Fibroblast of upper back skin (primary cell): ENCODE measurements around the gene ZC3HAV1.
"Not testable (repeated sequence)": the region's sequence is repeated elsewhere in the genome, so short reads cannot be mapped to it uniquely, and the experiment has no call there.

Experiments
- DNase-seq: peaks from one replicate; pipeline ENCODE4 v3.0.0-alpha.2; 2013

Gene ZC3HAV1

GRCh38 chr7:139109188-139109982 is at the start of gene ZC3HAV1:
Gene ZC3HAV1 (minus strand): TSS chr7:139109720. CDS start chr7:139109331, 389 bp downstream.
- DNase-seq, result peak; percentile 82

- peak; percentile 55 for DNase-seq
Observed at GRCh38 chr7:139153832-139154231, 44.3 kb upstream of the ZC3HAV1 start.

GRCh38 chr7:139152149-139152548 is 42.6 kb upstream of the ZC3HAV1 start:
- no peak for DNase-seq

GRCh38 chr7:139139150-139139549 is 29.6 kb upstream of the ZC3HAV1 start:
- no peak for DNase-seq

GRCh38 chr7:139133335-139134139 is 24.0 kb upstream of the ZC3HAV1 start:
- DNase-seq, result peak; percentile 84

- no peak for DNase-seq
Observed at GRCh38 chr7:139132887-139133286, 23.4 kb upstream of the ZC3HAV1 start.

- DNase-seq, result no peak
Observed at GRCh38 chr7:139131601-139132041, 22.1 kb upstream of the ZC3HAV1 start.

- DNase-seq, result not testable (repeated sequence)
Observed at GRCh38 chr7:139129814-139130213, 20.3 kb upstream of the ZC3HAV1 start.

- DNase-seq, result no peak
Observed at GRCh38 chr7:139127648-139128047, 18.1 kb upstream of the ZC3HAV1 start.

GRCh38 chr7:139125657-139126056 is 16.1 kb upstream of the ZC3HAV1 start:
- no peak for DNase-seq

- not testable (repeated sequence) for DNase-seq
Observed at GRCh38 chr7:139124995-139125394, 15.5 kb upstream of the ZC3HAV1 start.

GRCh38 chr7:139124084-139124914 is 14.8 kb upstream of the ZC3HAV1 start:
- DNase-seq, result no peak

- DNase-seq, result no peak
Observed at GRCh38 chr7:139119486-139119849, 9.9 kb upstream of the ZC3HAV1 start.

GRCh38 chr7:139118805-139119485 is 9.4 kb upstream of the ZC3HAV1 start:
- no peak for DNase-seq

GRCh38 chr7:139118234-139118804 is 8.8 kb upstream of the ZC3HAV1 start:
- DNase-seq, result peak; percentile 48

GRCh38 chr7:139117599-139118233 is 8.2 kb upstream of the ZC3HAV1 start:
- no peak for DNase-seq

GRCh38 chr7:139116999-139117398 is 7.5 kb upstream of the ZC3HAV1 start:
- no peak for DNase-seq

GRCh38 chr7:139115104-139115503 is 5.6 kb upstream of the ZC3HAV1 start:
- DNase-seq, result no peak

GRCh38 chr7:139114585-139114984 is 5.1 kb upstream of the ZC3HAV1 start:
- no peak for DNase-seq

GRCh38 chr7:139114018-139114417 is 4.5 kb upstream of the ZC3HAV1 start:
- DNase-seq, result no peak

GRCh38 chr7:139112741-139113250 is 3.3 kb upstream of the ZC3HAV1 start:
- no peak for DNase-seq
